Ishikawa (cell line): ENCODE results near the gene HSPB2.

Source experiments
- EGR1 ChIP-seq: IDR thresholded peaks from 2 replicates; pipeline ENCODE4 v1.6.1; 2012
- MAX ChIP-seq: IDR thresholded peaks from 2 replicates; pipeline ENCODE4 v1.6.1; 2012
- RAD21 ChIP-seq: IDR thresholded peaks from 2 replicates; pipeline ENCODE4 v1.6.1; 2012; ENCODE audit warnings: low read depth
- REST ChIP-seq: IDR thresholded peaks from 2 replicates; pipeline ENCODE4 v1.6.1; 2012; ENCODE audit warnings: low read depth, mild to moderate bottlenecking
- TAF1 ChIP-seq: IDR thresholded peaks from 2 replicates; pipeline ENCODE4 v1.6.1; 2012; ENCODE audit warnings: low read depth, mild to moderate bottlenecking
- TCF12 ChIP-seq: IDR thresholded peaks from 2 replicates; pipeline ENCODE4 v1.6.1; 2012; ENCODE audit warnings: low read depth
- USF1 ChIP-seq: IDR thresholded peaks from 2 replicates; pipeline ENCODE4 v1.6.1; 2012
- YY1 ChIP-seq: IDR thresholded peaks from 2 replicates; pipeline ENCODE4 v1.6.1; 2012; ENCODE audit warnings: low read depth

Gene HSPB2

GRCh38 chr11:111961389-111962300 is 49.1 kb downstream of the HSPB2 start:
- TF ChIP-seq MAX (no peak), TAF1 (no peak), REST (no peak), EGR1 (no peak), RAD21 (no peak), USF1 (no peak), YY1 (no peak), TCF12 (no peak)
